ENCODE results near the gene PUSL1.
A peak's percentile ranks its signal among the peaks of the same experiment; 100 is the strongest.

Gene PUSL1

DNA sequence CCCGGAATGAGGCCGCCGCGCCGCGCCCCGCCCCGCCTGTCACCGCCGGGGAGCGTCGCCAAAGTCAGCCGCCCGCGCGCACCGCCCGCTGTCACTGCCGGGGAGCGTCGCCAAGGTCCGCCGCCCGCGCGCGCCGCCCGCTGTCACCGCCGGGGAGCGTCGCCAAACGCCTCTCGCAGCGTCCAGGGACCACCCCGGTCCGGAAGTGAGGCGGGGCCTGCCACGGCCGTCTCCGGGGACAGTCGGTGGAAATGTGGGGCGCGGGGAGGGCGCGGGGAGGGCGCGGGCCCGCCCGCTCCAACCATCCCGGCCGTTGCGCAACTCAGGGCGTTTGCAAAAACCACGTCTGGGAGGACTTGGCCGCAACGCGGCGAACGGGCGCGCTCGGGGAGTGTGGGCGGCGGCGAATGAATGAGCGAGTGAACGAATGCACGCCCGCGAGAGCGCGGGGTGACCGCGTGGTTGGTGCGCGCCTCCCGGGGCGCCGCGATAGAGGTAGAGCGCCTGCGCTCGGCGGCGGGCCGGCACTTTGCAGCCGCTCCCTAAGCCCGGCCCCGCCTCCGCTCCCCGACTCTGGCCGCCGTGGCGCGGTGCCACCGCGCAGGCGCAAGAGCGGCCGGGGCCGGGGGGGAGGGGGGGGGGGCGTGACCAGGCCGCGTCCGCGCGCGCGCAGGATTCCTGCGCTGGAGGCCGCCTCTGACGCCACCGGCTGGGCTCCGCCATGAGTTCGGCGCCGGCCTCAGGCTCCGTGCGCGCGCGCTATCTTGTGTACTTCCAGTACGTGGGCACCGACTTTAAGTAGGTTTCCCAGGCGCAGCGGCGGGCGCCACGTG, at the start of gene PUSL1, which contains the start of gene ACAP3:
Gene PUSL1, plus strand, starts transcription at position 675 of the 833 bp plus-strand sequence. Its CDS starts 47 bp downstream, at position 722.
Gene ACAP3, minus strand, starts transcription at position 8 of the 833 bp plus-strand sequence. CDS start 115 bp downstream, outside the sequence.
- peak; percentile 92 for DNase-seq

DNA sequence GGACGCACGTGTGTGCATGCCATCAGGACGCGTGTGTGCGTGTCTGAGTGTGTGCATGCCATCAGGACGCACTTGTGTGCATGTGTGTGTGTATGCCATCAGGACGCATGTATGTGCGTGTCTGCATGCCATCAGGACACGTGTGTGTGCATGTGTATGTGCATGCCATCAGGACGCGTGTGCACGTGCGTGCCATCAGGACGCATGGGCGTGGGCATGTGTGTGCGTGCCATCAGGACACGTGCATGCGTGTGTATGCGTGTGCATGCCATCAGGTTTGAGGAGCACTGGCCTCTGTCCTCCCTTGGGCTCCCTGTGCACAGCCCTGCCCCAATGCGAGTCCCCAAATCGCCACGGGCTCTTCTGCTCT, 49.3 kb upstream of the PUSL1 start:
- DNase-seq: no peak

GRCh38 chr1:1259540-1259939, 48.9 kb upstream of the PUSL1 start:
- no peak for DNase-seq

GRCh38 chr1:1259951-1260600, 48.3 kb upstream of the PUSL1 start:
- DNase-seq: peak; percentile 65

DNA sequence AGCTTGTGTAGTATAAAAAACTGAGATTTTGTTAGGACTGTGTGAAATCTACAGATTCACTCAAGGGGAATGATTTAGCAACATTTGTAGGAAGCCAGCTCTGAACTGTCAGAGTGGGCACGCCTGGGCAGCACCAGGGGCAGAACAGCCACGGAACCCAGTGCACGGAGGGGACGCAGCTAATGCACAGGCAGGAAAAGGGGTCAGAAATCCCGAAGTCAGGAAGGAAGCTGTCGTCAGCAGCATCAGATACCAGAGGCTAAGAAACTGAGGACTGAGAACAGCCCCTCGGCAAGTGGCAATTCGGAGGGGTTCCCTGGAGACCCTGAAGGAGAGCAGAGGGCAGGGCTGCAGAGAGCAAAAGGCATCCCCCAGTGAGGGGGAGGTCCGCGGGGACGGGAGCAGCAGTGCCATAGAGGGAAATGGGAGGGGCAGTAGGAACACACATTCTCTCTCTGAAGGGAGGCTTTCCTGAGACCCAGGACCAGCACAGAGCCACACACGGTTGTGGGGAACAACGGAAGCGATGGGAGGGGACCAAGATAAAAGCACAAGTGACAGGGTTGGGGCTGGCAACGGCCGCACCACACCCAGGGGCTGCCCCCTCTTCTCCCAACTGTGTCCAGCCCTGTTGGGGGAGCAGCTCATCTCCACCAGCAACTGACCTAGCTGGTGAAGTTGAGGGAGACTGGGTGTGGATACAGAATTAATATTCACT, 47.4 kb upstream of the PUSL1 start:
- DNase-seq: peak; percentile 94

DNA sequence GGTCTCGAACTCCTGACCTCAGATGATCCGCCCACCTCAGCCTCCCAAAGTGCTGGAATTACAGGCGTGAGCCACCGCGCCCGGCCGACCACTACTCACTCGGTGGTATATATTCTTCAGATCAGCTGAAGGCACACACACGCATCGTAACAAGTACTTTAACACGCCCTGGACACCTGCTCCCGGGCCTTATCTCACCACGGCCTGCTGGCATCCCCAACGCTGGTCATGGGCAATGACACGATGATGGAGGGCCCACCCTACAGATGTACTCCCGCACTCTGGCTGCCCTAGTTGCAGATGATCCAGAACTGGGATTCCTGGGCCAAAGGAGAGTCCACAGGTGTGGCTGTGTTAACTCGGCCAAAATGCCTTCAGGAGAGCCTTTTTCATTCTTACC, 46.3 kb upstream of the PUSL1 start:
- DNase-seq: peak; percentile 90

DNA sequence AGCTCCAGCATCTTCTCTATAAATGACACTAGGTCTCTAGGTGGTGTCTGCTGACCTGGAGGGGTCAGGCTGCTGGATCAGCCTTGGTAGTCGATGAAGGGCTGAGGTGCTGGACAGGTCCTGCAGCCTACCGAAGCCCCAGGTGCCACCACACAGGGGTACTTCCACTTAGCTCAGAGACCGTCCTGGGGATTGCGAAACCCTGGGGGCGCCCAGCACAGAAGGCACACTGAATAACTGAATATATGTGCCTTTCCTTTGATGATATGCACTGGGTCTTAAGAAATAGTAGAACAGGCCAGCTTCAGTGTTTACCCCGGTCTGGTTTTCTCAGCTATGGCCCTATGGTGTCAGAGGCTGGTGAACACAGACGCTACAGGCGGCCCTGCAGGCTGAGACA, 45.6 kb upstream of the PUSL1 start:
- no peak for DNase-seq

GRCh38 chr1:1264026-1264425, 44.4 kb upstream of the PUSL1 start:
- no peak for DNase-seq

GRCh38 chr1:1264868-1265272, 43.5 kb upstream of the PUSL1 start:
- DNase-seq: peak; percentile 58

DNA sequence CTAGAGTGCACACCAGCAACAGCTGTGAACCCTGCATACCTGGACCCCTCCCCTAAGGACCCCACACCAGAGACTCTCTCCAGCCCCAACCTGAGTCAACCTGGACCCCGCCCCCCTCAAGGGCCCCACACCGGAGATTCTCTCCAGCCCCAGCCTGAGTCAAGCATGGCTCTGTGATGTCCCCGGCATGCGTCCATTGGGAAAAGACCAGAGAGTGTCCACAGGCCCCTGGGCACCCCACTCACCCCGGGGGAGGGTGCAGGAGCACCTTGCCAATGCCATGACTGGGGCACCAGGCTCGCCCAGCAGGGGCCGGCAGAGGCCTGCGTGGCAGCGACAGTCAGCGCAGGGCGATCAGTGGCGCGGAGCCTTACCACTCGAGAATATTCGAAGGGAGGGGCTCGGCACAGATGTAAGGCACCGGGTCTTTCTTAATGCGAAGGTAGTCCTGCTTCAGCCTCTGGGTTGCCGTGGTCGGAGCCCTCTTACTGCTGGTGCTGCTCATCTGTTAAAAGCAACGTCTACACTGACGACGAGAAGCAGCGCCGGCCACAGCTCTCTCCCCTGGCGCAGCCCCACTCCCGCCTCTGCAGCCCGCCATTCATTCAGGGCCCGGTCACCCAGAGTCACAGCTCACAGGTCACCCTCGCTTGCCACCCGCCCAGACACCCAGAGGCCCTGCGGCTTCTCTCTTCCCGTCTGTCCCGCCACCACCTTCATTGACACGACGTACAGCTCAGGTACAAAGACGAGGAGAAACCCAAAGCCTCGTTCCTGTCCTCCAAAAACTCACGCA, 40.7 kb upstream of the PUSL1 start:
- no peak for DNase-seq

DNA sequence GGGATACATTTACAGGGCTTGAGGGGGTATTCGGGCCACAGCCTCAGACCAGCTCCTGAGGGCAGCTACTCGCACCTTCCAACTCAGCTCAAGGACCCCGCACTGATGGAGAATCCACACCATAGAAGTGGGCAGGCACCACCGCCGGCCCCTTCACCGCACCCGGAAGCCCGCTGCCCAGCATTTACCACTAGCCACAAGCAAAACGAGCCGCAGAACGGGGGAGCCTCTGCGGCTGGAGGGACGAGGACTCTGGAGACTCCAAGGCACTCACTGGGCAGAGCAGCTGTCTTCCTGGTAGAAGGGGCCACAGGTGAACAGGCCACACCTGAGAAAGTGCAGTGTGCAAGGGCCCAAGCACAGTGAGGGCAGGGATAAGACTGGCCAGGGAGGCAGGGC, 40.1 kb upstream of the PUSL1 start:
- no peak for DNase-seq

DNA sequence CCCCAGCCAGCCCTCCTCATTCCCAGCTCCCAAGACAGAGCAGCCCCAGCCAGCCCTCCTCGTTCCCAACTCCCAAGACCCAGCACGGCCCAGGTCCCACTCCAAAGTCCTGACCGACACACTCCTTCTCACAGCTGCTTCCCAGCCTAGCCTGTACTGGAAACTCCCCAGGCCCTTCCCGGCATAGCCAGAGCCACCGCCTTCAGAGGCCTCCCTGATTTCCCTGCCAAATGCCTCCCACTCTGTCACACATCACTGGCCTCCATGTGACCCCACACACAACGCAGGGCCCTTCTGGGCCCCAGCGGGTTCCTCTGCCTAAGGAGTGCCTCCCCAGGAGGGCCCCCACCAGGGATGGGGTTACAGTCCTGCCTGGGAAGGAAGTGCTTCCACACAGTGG, 37.6 kb upstream of the PUSL1 start:
- no peak for DNase-seq

DNA sequence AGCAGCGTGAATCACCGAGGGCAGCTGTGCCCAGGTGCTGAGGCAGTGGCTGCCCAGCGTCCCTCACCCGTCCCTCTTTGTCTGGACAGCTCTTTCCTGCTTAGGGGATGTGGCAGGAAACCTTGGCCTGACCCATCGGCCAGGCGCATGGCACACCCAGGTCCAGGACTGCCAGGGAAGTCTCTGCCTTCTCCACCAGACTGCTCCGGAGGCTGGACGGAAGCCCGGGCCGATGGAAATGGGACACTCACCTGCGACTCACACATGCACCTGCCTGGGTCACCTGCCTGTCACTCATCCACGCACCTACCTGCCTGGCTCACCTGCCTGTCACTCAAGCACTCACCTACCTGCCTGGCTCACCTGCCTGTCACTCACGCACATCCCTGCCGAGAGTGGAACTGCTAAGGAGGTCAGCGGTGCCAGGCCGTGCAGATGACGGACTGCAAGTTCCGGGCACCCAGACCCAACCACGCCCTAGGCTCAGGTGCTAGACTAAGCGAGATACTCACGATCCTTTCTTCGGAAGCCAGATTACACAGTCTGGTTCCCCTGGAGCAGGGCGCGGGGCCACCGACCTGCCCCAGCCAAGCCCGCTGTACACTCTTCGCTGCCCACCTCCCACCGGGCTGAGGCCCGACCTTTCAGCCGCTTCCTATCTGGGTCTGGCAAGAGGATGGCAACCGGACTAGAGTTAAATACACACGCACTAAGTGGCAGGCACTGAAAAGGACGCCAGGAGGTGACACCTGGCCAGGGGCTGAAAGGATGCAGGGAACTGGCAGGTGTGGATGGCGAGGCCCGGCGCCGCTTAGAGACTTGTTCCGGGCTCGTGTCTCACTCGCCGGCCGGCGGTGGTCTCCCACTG, 35.8 kb upstream of the PUSL1 start:
- no peak for DNase-seq

DNA sequence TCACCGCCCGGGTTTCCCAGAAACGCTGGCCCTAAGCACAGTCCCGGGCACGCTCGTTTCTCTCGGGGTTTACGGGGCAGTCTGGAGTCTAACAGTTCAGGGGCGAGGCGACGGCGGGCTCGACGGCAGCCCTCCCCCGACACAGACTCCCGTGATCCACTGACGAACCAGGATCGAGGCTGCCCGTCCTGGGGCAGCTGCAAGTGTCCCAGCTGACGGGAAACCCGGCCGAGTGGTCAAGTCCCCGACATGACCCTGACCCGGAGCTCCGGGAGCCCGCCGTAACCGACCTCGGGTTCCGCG, 35.2 kb upstream of the PUSL1 start:
- DNase-seq: no peak

GRCh38 chr1:1273512-1274298, 34.7 kb upstream of the PUSL1 start, which contains the start of gene UBE2J2:
Gene UBE2J2 (minus strand): TSS chr1:1273854. CDS start chr1:1267992, 5,862 bp downstream.
- DNase-seq: peak; percentile 85

GRCh38 chr1:1274299-1274930, 34.0 kb upstream of the PUSL1 start:
- no peak for DNase-seq

DNA sequence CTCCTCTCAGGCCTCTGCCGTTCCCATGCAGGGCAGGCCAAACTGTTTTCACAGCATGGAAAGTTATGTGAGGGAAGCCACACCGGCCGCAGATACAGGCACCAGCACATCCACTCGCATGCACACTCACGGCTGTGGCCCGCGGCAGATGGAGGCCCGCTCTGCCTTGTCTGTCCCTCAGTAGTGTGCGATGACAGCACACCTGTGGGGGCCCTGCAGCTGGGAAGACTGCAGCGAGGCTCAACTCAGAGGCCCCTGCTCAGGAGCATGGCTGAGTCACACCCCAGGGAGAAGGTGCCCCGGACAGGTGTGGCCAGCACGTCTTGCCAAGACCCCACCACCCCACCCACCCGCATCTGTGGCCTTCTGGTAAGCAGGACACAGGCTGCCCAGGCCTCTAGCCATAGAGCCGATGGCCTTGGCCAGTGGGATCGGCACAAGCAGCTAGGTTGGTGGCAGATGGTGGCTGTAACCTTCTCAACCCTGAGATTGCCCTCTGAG, 33.4 kb upstream of the PUSL1 start:
- DNase-seq: no peak

- DNase-seq: no peak
Observed at GRCh38 chr1:1275836-1276235, 32.6 kb upstream of the PUSL1 start.

DNA sequence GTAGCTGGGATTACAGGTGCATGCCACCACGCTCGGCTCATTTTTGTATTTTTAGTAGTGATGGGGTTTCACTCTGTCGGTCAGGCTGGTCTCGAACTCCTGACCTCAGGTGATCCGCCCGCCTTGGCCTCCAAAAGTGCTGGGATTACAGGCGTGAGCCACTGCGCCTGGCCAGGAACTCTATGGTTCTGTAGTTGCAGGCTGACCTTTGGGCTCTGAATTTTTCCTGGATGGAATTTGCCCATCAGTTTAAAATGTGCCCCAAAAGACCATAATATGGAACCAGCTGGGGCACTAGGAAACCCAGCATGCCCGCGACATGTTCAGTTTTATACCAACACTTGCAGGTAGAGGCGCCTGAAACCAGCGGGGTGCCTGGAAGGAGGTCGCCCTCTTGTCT, 29.8 kb upstream of the PUSL1 start:
- DNase-seq: no peak

- DNase-seq: no peak
Observed at GRCh38 chr1:1279028-1279427, 29.4 kb upstream of the PUSL1 start.

Data from hematopoietic multipotent progenitor cell treated with erythropoietin and hydrocortisone succinate and interleukin-3 and kit ligand, for 8 days (in vitro differentiated cells).